GM21360 (cell line): ENCODE data around the gene MELTF.

Experiments
- ATAC-seq: cut with Tn5 transposase; IDR thresholded peaks from one replicate; pipeline ENCODE4 v1.9.1; 2021; ENCODE audit warnings: mild to moderate bottlenecking, moderate library complexity; ENCODE audit not compliant: unreplicated experiment

The MELTF gene

GRCh38 chr3:196995027-196995426 is 34.6 kb downstream of the MELTF start:
- ATAC-seq, result no peak

- ATAC-seq, result no peak
Observed at GRCh38 chr3:196994056-196994455, 35.6 kb downstream of the MELTF start.

GRCh38 chr3:196992461-196993065 is 37.1 kb downstream of the MELTF start:
- no peak for ATAC-seq

- no peak for ATAC-seq
Observed at GRCh38 chr3:196991581-196992460, 37.8 kb downstream of the MELTF start.

GRCh38 chr3:196990601-196991007 is 39.0 kb downstream of the MELTF start:
- no peak for ATAC-seq

GRCh38 chr3:196989721-196990262 is 39.8 kb downstream of the MELTF start:
- ATAC-seq, result no peak

- ATAC-seq, result no peak
Observed at GRCh38 chr3:196988241-196989029, 41.2 kb downstream of the MELTF start.

- no peak for ATAC-seq
Observed at GRCh38 chr3:196987022-196987421, 42.6 kb downstream of the MELTF start.

GRCh38 chr3:196985954-196986885 is 43.4 kb downstream of the MELTF start:
- ATAC-seq, result no peak

GRCh38 chr3:196985298-196985697 is 44.3 kb downstream of the MELTF start:
- ATAC-seq, result no peak

GRCh38 chr3:196983186-196983585 is 46.4 kb downstream of the MELTF start:
- ATAC-seq, result no peak

- ATAC-seq, result no peak
Observed at GRCh38 chr3:196981657-196982056, 48.0 kb downstream of the MELTF start.

- no peak for ATAC-seq
Observed at GRCh38 chr3:196979545-196979944, 50.1 kb downstream of the MELTF start.

- ATAC-seq, result no peak
Observed at GRCh38 chr3:196976941-196977340, 52.7 kb downstream of the MELTF start.

GRCh38 chr3:196975349-196975748 is 54.3 kb downstream of the MELTF start:
- ATAC-seq, result no peak

GRCh38 chr3:196974661-196975060 is 55.0 kb downstream of the MELTF start:
- no peak for ATAC-seq

- no peak for ATAC-seq
Observed at GRCh38 chr3:196971094-196971698, 58.4 kb downstream of the MELTF start.

GRCh38 chr3:196970547-196971093 is 59.0 kb downstream of the MELTF start:
- no peak for ATAC-seq
